SK-N-SH treated with all-trans-retinoic acid at 6 μM for 48 hours (cell line): ENCODE data around the gene TAOK3.
"Not testable (repeated sequence)": the region's sequence is repeated elsewhere in the genome, so short reads cannot be mapped to it uniquely, and the experiment has no call there.

Experiments used
- ARNTL ChIP-seq: fragments of 450-650 bp; formaldehyde crosslinking; IDR thresholded peaks from 2 replicates; pipeline ENCODE4 v1.5.0; 2020; ENCODE audit warnings: low read depth, mild to moderate bottlenecking, moderate library complexity, borderline replicate concordance
- RARB ChIP-seq: fragments of 250-450 bp; sonication (Bioruptor Pico); IDR thresholded peaks from 2 replicates; pipeline ENCODE4 v1.8.0; 2021; ENCODE audit warnings: mild to moderate bottlenecking, moderate library complexity
- SNAI2 ChIP-seq: fragments of 250-450 bp; sonication (Bioruptor Pico); IDR thresholded peaks from 2 replicates; pipeline ENCODE4 v1.5.0; 2020; ENCODE audit warnings: mild to moderate bottlenecking, moderate library complexity
- ZC3H10 ChIP-seq: fragments of 250-450 bp; sonication (Bioruptor Pico); IDR thresholded peaks from 2 replicates; pipeline ENCODE4 v1.5.1; 2021; ENCODE audit warnings: mild to moderate bottlenecking, moderate library complexity
- ZFP3 ChIP-seq: fragments of 250-450 bp; sonication (Bioruptor Pico); IDR thresholded peaks from 2 replicates; pipeline ENCODE4 v1.5.0; 2020; ENCODE audit warnings: mild to moderate bottlenecking, moderate library complexity
- ZFP30 ChIP-seq: fragments of 450-650 bp; formaldehyde crosslinking; IDR thresholded peaks from 2 replicates; pipeline ENCODE4 v1.5.0; 2022; ENCODE audit warnings: mild to moderate bottlenecking, moderate library complexity
- ZNF70 ChIP-seq: fragments of 450-650 bp; formaldehyde crosslinking; IDR thresholded peaks from 2 replicates; pipeline ENCODE4 v1.5.0; 2020; ENCODE audit warnings: mild to moderate bottlenecking, moderate library complexity
- TF ChIP-seq, protein P1 (sequence below): fragments of 250-450 bp; sonication (Bioruptor Pico); IDR thresholded peaks from 2 replicates; pipeline ENCODE4 v1.5.1; 2020; ENCODE audit warnings: low read depth, mild to moderate bottlenecking, moderate library complexity
- TF ChIP-seq, protein P2 (sequence below): fragments of 250-450 bp; sonication (Bioruptor Pico); IDR thresholded peaks from 2 replicates; pipeline ENCODE4 v1.5.1; 2021; ENCODE audit warnings: mild to moderate bottlenecking, moderate library complexity

DNA sequence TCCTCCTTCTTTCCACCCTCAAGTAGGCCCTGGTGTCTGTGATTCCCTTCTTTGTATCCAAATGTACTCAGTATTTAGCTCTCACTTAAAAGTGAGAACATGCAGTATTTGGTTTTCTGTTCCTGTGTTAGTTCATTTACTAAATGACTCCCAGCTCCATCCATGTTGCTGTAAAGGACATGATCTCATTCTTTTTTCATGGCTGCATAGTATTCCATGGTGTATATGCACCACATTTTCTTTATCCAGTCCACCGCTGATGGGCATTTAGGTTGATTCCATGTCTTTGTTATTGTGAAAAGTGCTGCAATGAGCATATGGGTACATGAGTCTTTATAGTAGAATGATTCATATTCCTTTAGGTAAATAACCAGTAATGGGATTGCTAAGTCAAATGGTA, 94.4 kb downstream of the TAOK3 start:
- TF ChIP-seq, protein P1, sequence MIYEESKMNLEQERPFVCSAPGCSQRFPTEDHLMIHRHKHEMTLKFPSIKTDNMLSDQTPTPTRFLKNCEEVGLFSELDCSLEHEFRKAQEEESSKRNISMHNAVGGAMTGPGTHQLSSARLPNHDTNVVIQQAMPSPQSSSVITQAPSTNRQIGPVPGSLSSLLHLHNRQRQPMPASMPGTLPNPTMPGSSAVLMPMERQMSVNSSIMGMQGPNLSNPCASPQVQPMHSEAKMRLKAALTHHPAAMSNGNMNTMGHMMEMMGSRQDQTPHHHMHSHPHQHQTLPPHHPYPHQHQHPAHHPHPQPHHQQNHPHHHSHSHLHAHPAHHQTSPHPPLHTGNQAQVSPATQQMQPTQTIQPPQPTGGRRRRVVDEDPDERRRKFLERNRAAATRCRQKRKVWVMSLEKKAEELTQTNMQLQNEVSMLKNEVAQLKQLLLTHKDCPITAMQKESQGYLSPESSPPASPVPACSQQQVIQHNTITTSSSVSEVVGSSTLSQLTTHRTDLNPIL (CRISPR knock-in tag), result not testable (repeated sequence)
- not testable (repeated sequence) for TF ChIP-seq ZFP30; ARNTL (CRISPR knock-in tag); ZNF70; SNAI2; ZC3H10 (CRISPR knock-in tag); RARB (CRISPR knock-in tag); ZFP3 (CRISPR knock-in tag)
- TF ChIP-seq, protein P2, sequence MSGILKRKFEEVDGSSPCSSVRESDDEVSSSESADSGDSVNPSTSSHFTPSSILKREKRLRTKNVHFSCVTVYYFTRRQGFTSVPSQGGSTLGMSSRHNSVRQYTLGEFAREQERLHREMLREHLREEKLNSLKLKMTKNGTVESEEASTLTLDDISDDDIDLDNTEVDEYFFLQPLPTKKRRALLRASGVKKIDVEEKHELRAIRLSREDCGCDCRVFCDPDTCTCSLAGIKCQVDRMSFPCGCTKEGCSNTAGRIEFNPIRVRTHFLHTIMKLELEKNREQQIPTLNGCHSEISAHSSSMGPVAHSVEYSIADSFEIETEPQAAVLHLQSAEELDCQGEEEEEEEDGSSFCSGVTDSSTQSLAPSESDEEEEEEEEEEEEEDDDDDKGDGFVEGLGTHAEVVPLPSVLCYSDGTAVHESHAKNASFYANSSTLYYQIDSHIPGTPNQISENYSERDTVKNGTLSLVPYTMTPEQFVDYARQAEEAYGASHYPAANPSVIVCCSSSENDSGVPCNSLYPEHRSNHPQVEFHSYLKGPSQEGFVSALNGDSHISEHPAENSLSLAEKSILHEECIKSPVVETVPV (CRISPR knock-in tag), result not testable (repeated sequence)
